Bronchial epithelial cell (primary cell): ENCODE data around the gene TBX6. TPM values are rescaled to one million over a fixed set of nuclear protein-coding genes. Genes with fewer than 3 reads are reported as not detected.
A peak's percentile ranks its signal among the peaks of the same experiment; 100 is the strongest.

Experiments used
- DNase-seq: peaks from one replicate; pipeline ENCODE4 v3.0.0-alpha.2; 2010; ENCODE audit warnings: low read depth
- FAIRE-seq: peaks from 2 replicates; lab custom pipeline; 2011; peaks lifted over from hg19 to GRCh38; lab: Jason Lieb, UNC
- H3K27me3 ChIP-seq: 2 replicates; pipeline ENCODE4 v1.5.1; 2011; ENCODE audit warnings: low read length; ENCODE audit not compliant: control insufficient read depth, insufficient read depth
- H3K36me3 ChIP-seq: 2 replicates; pipeline ENCODE4 v1.5.1; 2011; ENCODE audit warnings: low read length; ENCODE audit not compliant: control insufficient read depth, insufficient read depth
- H3K4me3 ChIP-seq: 2 replicates; pipeline ENCODE4 v1.5.1; 2011; ENCODE audit warnings: mild to moderate bottlenecking, low read depth, low read length, control low read depth
- CTCF ChIP-seq: IDR thresholded peaks from 2 replicates; pipeline ENCODE4 v1.5.1; 2011; ENCODE audit warnings: mild to moderate bottlenecking, moderate library complexity, low read length, control low read depth, inconsistent platforms; ENCODE audit not compliant: insufficient read depth, severe bottlenecking
- total RNA-seq: library from RNA; depleted of rRNA; stranded (reverse); fragments of >200 nt; gene quantifications from 2 replicates; pipeline ENCODE4 v1.2.1, GENCODE V29; 2014

The TBX6 gene
- total RNA-seq, 1 donor from 2014 or later, result 0.26 TPM

GRCh38 chr16:30114411-30114810 is 22.7 kb upstream of the TBX6 start:
- no peak for FAIRE-seq
- no peak for TF ChIP-seq CTCF
- Histone ChIP-seq H3K27me3 (no peaks in the 10 kb centered on the region), H3K36me3 (no peaks in the 10 kb centered on the region), H3K4me3 (no peak overlapping the region)
- DNase-seq, result no peak

- H3K36me3 ChIP-seq, result no peaks in the 10 kb centered on the region
- TF ChIP-seq CTCF, result no peak
- DNase-seq (peak; percentile 60), FAIRE-seq (no peak)
- H3K4me3 ChIP-seq, result no peak overlapping the region
- H3K27me3 ChIP-seq, result no peaks in the 10 kb centered on the region
Observed at GRCh38 chr16:30113711-30114333, 22.1 kb upstream of the TBX6 start.

DNA sequence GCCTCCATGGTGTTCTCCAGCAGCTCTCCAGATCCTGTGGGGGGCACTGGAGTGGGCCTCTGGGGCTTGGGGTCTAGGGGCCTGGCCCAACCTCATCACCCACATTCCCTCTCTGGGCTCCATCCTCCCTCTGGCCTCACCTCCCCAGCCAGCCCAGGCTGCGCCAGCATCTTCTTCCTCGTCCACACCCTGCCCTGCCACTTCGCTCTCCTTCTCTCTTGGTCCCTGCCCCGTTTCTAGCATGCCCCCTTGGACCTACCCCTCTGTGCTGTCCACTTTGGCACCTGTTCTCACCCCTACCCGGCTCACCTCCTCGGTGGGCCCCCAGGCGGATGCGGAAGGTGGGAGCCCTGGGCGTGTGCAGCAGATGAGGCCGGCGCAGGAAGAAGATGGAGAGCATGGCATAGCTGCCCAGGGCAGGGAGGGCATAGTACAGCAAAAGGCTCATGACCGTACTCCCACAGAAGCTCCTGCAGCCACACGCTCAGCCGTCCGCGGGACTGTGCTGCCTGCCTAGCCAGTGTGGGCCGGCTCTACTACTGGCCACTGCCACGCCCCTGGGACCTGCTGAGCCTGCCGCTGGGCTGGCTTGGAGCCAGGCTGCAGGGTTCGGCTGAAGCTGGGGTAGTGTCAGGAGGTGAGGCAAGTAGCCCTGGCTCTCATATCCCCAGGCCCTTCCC is 21.4 kb upstream of the TBX6 start, which contains the start of gene GDPD3:
Gene GDPD3, minus strand, starts transcription at position 507 of the 680 bp plus-strand sequence. Its CDS starts 59 bp downstream, at position 448.
- no peak for FAIRE-seq
- H3K4me3 ChIP-seq, result no peak within 1 kb of the TSS
- TF ChIP-seq CTCF, result no peak
- no peaks in the 10 kb centered on the region for H3K27me3 ChIP-seq
- DNase-seq, result no peak
- H3K36me3 ChIP-seq, result no peaks in the 10 kb centered on the region

- H3K27me3 ChIP-seq, result no peaks in the 10 kb centered on the region
- peaks cover 1% of the 10 kb centered on the region for H3K36me3 ChIP-seq
- no peak overlapping the region for H3K4me3 ChIP-seq
- FAIRE-seq (no peak), DNase-seq (no peak)
- peak; percentile 62 for TF ChIP-seq CTCF
Observed at GRCh38 chr16:30112197-30113030, 20.7 kb upstream of the TBX6 start.

- Histone ChIP-seq H3K36me3 (peaks cover 1% of the 10 kb centered on the region), H3K27me3 (no peaks in the 10 kb centered on the region), H3K4me3 (no peak overlapping the region)
- no peak for TF ChIP-seq CTCF
- DNase-seq (no peak), FAIRE-seq (no peak)
Observed at GRCh38 chr16:30110661-30111060, 18.9 kb upstream of the TBX6 start.
